Left lobe of liver (tissue), 2 donors: Measurements from ENCODE around the gene AQR. TPM values are rescaled to one million over a fixed set of nuclear protein-coding genes. Genes with fewer than 3 reads are reported as not detected.
"Not testable (repeated sequence)": the region's sequence is repeated elsewhere in the genome, so short reads cannot be mapped to it uniquely, and the experiment has no call there.

Source experiments
- ATAC-seq: fragments of 200-7000 bp; cut with Tn5 transposase; one replicate; pipeline ENCODE4 v1.9.1; 2020; ENCODE audit warnings: mild to moderate bottlenecking, moderate library complexity
- DNase-seq: peaks from one replicate; pipeline ENCODE4 v3.0.0-alpha.2; 2020; ENCODE audit warnings: low spot score
- total RNA-seq: library from RNA; stranded (reverse); gene quantifications from one replicate; pipeline ENCODE4 v1.2.1, GENCODE V29; 2021
- donor health status: DM: no; HTN: no; CAD: no; lungs with moderate emphysema.
- donor health status: DM: no; HTN: yes; CAD: no.

The AQR gene
- total RNA-seq, 1 donor from 2014 or later, result 9.4 TPM

DNA sequence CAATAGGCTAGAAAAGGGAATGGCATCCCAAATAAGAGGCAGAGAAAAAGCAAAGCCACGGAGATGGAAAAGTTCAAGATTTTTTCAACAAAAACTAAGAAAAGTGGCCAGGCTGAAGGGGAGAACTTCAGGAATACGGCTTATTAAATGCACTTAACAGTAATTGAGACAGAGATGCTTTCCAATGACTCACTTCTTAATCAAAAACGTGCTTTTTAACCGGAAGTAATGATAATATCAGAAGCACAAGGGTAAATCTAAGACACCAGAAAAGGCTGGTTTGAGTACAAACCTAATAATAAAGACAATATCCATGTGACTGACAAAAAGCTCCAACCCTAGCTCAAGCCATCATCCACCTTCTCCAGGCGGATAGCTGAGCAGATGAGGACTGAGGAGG is 149.4 kb downstream of the AQR start:
- ATAC-seq (no peak), DNase-seq (no peak)

DNA sequence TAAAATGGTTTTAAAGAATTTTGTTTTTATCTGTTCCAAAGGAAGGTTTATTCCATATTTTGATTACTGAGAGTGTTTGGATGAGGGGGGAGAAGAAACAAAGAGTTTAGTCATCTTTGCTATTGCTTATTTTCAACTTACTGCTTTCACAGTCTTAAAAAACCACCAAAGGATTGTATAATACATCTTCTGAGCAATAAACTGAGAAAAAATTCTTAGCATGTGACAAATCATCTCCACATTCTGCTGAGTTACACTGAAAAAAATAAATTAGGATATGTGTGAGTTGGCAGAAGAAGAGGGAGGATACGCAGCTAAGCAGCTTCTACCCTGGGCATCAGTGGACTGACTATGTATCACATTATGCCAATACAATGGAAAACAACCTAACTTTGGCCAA is 151.0 kb downstream of the AQR start:
- ATAC-seq (no peak), DNase-seq (no peak)

DNA sequence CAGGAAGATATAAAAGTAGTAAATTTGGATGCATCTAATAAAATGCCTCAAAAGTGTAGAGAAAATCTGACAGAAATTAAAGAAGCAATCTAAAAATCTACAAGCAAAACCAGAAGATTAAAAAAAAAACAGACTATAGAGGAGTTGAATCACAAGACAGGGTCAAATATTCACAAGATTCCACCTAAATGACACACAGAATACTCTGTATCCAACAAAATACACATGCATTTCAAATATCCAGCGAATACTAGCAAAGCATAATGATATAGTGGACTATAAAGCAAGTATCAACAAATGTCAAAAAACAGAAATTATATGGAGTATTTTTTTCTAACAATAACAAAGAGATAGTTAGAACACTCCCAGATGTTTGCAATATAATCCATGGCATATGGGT is 153.7 kb downstream of the AQR start:
- DNase-seq (no peak), ATAC-seq (no peak)

DNA sequence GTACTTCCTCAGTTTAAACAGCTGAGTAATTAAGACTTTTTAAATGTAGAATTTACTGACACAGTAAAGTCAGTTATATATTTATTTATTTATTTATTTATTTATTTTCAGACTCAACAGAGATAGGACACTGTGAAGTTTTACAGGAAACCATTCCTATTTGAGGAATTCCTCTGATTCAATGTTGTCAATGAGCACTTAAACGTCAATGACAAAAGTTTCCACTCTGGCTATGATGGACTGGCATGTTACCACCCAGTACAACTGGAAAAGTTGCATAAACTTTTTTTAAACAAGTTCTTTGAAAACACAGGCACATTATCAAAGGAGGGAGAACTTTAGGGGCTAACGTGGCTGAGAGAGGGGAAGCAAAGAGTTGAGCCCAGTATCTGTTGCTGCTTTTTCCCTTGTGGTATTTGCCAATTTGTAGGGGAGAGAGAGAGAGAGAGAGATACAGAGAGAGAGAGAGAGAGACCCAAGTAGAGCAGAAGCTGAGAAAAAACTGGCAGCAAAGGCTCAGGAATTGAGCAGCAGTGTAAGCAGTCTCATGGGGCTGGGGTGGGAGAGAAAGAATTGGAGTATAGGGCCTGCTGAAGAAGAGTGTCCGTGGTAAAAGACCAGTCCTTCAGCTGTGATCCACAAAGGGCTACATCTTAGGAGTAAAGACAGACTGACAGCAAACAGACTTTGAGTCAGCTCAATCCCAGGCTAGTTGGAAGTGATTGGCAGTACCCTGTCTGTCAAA is 155.9 kb downstream of the AQR start:
- DNase-seq (no peak), ATAC-seq (no peak)

DNA sequence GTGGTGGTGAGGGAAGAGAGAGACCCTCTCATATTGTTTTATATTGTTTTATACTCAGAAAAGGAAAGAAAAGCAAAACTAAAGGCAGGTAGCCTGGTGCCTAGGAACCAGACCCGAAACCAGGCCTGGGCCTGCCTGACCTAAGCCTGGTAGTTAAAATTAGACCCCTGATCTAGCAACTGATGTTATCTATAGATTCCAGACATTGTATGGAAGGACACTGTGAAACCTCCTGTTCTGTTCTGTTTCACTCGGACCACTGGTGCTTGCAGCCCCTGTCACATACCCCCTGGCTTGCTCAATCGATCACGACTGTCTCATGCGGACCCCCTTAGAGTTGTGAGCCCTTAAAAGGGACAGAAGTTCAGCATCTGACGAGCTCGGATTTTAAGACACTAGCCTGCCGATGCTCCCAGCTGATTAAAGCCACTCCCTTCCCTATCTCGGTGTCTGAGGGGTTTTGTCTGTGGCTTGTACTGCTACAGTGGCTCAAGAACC is 156.6 kb downstream of the AQR start:
- ATAC-seq, DNase-seq: not testable (repeated sequence)

DNA sequence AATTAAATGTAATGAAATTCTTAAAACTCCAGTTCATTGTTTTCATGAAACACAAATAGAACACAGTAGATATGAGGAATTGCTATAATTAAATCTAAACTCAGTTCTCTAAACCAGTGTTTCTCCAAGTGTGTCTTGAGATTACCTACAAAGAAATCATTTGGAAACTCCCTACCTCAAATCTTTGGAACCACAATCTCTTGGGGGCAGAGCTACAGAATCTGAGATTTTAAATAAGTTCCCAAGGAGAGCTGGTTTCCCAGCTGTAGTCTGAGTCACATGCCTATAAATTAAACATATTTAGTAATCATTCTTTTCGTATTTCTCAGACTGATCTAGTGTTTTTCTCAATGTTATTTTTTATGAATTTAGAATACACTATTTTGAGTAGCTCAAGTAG is 157.2 kb downstream of the AQR start:
- DNase-seq (no peak), ATAC-seq (no peak)

DNA sequence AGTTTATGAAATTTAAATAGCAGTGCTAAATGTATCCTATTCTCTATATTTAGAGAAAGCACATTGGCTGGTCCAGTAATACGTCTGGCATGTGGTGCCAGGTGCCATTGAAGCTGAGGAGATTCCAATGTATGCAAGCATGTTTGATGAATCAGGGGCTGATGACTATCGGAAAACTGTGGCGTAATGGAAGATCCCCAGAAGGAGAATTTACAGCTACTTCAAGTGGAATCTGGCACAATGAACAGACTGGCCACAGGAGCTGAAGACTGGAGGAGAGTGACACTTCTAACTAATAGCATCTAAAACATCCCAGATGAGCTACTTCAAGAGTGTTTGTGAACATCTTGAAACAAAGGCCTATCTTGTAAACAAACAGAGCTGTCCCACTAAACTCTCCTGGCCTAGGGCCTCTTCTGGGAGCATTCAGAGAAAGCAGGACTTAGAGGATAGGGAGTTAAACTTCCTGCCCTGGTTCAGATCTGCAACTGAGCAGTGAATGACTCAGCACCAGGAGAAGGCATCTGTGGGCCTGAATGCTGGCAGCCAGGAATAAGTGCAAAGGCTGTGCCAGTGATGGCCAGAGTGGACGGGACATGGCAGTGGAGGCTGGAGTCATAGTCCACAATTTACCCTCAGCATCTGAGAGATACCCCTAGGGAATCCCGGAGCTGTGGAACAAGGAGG is 159.0 kb downstream of the AQR start:
- DNase-seq (no peak), ATAC-seq (no peak)

DNA sequence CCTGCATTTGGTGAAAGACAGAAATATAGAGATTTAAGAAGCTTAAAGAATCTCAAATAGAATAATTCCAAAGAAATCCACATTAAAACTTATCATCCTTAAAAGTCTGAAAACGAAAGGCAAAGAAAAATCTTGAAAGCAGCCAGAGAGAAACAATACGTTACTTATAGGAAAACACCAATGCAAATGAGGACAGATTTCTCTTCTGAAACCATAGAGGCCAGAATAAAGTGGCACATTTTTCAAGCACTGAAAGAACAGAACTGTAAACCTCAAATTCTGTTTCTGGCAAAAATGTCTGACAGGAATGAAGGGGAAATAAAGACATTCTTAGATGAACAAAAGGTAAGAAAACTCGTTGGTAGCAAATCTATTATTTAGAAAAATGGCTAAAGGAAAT is 160.4 kb downstream of the AQR start:
- DNase-seq (no peak), ATAC-seq (no peak)

DNA sequence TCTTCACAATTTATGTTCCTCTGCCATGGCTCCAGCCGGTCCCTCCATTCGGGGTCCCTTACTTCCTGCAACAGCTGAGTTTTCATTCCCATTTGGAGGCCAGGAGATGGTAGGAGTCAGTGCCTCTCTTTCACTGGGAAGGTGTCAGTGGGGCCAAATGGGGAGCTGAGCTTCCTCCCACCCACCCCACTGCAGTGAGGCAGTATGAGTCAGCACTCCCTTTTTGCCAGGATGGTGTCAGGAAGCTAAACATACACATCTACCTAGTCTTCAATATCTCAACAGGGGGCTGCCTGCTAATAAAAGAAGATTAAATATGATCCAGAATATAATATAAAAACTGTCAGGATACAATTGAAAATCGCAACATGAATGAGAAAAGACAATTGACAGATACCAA is 161.5 kb downstream of the AQR start:
- DNase-seq (no peak), ATAC-seq (no peak)

DNA sequence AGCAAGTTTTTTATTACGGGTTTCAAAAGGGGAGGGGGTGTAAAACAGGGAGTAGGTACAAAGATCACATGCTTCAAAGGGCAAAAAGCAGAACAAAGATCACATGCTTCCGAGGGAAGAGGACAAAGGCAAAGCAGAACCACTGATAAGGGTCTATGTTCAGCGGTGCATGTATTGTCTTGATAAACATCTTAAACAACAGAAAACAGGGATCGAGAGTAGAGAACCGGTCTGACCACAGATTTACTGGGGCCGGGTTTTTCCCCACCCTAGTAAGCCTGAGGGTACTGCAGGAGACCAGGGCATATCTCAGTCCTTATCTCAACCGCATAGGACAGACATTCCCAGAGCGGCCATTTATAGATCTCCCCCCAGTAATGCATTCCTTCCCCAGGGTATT is 162.3 kb downstream of the AQR start:
- not testable (repeated sequence) for DNase-seq, ATAC-seq

DNA sequence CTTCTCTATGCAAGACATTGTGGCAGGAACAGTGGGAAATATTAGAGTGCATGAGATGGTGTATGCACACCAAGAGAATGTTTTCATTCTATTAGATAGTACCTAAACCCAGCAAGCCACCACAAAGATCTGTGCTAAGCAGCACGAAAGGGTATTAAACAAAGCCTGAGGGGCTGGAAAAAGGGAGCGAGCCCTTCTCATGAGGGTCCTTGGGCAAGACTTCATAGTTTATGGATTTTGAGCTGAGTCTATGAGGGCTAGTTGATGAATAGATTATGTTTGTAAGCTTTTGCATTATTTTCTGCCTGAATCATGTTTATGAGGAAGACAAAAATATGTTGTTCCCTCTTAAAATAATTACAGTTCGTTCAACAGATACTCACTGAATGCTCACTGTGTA is 164.8 kb downstream of the AQR start:
- DNase-seq (no peak), ATAC-seq (no peak)

DNA sequence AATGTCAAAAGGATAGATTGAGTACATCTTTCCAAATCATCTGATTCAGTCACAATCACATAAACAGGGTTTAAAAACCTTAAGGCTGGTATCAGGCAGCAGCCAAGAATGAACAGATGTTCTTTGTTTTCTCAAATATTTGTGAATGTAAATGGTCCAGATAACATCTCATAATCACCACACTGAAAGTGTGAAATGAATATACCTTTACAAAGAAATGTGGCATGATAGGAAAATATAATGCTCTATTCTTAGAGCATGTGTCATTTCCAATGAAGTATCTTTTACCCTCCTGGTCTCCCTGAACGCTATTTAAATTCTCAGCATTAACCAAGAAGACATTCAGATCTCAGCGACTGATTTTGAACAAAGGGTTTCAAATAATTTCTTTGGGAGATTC is 165.4 kb downstream of the AQR start:
- ATAC-seq (no peak), DNase-seq (no peak)

DNA sequence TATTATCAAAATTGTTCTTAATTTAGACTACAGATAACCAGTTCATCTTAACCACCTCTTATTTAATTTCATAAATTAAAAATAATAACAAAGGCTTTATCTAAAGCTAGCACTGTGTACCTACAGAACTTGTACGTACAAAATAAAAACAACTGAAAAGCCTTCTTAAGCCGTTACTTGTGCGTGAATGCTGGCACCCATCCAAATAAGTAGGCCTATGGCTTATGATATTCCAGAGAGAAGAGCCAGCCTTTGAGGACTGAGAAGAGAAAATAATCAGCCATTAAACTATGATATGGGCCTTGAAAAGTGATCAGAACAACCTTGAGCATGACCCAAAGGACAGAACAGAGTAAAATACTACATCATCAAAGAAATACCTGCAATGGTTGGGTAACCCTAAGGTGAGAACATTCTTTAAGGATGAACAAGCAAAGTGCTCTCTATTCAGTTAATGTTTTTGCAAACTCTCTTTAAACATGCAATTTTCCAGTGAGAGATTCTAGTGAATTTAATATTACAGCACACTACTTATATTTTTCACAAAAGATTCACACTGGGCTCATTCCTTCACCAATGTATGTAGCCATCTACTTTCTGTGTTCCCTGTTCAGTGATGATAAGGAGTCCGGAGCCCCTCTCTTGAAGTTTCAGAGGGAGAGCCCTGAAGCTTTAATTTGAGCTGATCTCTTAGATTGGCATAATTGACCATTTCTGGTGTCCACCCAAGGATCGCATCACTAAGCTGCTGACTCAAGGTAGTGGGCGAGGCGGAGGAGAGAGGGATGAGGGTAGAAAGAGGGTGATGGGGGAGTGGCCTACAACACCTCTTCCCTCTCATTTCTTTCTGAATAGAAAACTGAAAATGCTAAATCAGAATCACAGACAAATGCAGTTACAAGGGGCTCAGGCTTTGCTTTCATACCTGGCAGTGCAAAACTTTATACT is 166.5 kb downstream of the AQR start:
- ATAC-seq (no peak), DNase-seq (no peak)

DNA sequence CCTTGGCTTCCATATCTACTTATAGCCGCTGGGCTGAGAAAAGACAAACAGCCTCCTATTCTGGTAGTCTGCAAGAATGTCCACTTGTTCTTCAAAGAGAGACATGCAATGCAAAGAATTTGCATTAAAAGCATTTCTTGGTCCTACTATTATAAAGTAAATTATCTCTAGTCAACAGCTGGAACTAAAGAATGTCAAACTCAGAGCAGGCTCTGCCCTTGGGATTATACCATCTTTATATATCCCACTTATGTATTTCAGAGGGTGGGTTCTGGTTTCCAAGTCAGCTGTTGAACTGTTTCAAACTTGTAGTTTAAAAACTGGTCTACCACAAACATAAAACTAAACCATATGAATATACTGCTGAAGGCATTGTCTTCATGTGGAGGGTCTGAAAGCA is 167.2 kb downstream of the AQR start:
- ATAC-seq (no peak), DNase-seq (no peak)

Other genes with a start within 250 kb of the AQR start
- gene GJD2, start 214.7 kb downstream of the AQR start, total RNA-seq, result not detected
- not detected for gene ACTC1, start 174.2 kb downstream of the AQR start, total RNA-seq
- gene ZNF770, start 18.5 kb upstream of the AQR start, total RNA-seq, result 28.3 TPM
- 0.45 TPM for gene NANOGP8, start 115.6 kb upstream of the AQR start, total RNA-seq